GM13977 (cell line): ENCODE results near the gene TRIM40.

Experiments
- DNase-seq: peaks from one replicate; pipeline ENCODE4 v3.0.0; 2012; ENCODE audit warnings: low spot score
- CTCF ChIP-seq: IDR thresholded peaks from 2 replicates; pipeline ENCODE4 v1.5.1; 2012; ENCODE audit warnings: mild to moderate bottlenecking, control low read depth; ENCODE audit not compliant: insufficient read depth; ENCODE audit errors: extremely low read depth, missing control alignments
- in situ Hi-C: fragments of 300-500 bp; cut with MboI; formaldehyde crosslinking; loops from one replicate; pipeline ENCODE4 v1.12.0; 2022; ENCODE audit warnings: low sequenced_read_pairs, low pct_unique_long_range_greater_than_20kb, mixed read lengths, inconsistent platforms; ENCODE audit not compliant: unreplicated experiment

Gene TRIM40

DNA sequence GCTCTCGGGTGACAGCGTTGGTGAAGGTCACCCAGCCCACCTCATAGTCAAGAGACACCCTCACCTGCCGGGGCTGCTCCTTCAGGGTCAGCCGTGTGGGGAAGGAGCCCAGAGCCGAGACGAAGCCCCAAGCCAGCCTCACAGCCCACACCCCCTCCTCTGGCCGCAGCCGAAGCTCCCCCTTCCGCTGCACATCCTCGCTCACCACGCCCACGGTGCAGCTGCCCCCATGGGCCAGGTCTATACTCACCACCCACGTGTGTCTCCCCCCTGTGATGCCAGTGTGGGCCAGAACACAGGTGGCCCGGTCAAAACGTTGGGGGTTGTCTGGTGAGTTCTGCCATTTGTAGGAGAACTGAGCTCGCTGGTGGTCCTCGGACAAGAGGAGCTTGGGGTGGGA lies 18.1 kb downstream of the TRIM40 start:
- no peak for DNase-seq
- TF ChIP-seq CTCF: no peak
- in situ Hi-C loops: no loop called here

- no peak for TF ChIP-seq CTCF
- in situ Hi-C loops: no loop called here
- no peak for DNase-seq
Observed at GRCh38 chr6:30154709-30155519, 19.0 kb downstream of the TRIM40 start.

DNA sequence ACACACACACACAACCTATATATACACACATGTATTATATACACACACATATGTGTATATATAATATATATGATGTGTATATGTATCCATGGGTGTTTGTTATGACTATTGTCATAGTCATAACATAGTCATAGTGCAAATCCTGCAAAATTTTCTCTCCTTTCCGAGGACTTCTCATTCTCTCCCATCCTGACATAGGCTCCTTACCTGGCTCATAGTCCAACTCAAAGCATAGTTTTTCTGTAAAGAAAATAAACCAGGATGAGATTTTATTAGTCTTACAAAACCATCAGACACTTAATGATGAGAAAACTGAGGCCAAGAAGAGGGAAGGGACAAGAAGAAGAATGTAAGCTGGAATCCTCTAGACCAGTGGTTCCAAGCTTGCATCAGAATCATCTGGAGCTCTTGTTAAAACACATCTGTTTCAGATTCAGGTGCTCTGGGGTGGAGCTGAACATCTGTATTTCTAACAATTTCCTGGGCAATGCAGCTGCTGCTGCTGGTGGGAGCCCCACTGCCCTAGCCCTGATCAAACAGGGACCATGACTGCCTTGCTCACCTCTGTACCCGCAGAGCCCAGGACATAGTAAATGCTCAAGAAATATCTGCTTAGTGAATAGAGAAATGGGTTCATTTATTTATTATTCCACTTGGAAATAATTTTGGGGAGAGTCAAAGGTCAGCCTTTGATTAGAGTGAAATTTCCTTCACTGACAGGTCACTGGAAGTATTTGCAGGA lies 19.8 kb downstream of the TRIM40 start:
- in situ Hi-C loops: no loop called here
- TF ChIP-seq CTCF: no peak
- no peak for DNase-seq

- TF ChIP-seq CTCF: no peak
- in situ Hi-C loops: no loop called here
- DNase-seq: no peak
Observed at GRCh38 chr6:30156262-30156599, 20.3 kb downstream of the TRIM40 start.

- in situ Hi-C loops: no loop called here
- no peak for DNase-seq
- no peak for TF ChIP-seq CTCF
Observed at GRCh38 chr6:30156774-30157173, 20.8 kb downstream of the TRIM40 start.

DNA sequence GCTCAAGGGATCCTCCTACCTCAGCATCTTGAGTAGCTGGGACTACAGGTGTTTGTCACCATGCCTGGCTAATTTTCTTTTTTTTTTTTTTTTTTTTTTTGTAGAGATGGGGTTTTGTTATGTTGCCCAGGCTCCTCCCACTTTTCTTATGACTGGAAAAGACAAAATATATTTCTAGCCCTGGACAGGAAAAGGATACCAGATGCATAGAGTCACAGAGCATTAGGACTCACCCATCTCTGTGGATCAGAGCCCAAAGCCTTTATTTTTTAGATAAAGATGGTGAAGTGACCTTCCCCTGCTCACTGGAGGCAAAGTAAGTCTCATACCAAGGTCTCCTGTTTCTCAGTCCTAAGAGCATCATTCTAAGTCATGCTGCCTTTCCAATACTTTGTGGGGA lies 21.6 kb downstream of the TRIM40 start:
- no peak for DNase-seq
- TF ChIP-seq CTCF: no peak
- in situ Hi-C loops: no loop called here
